ENCODE data around the gene RNU2-63P. TPM values are rescaled to one million over a fixed set of nuclear protein-coding genes. Genes with fewer than 3 reads are reported as not detected.

The RNU2-63P gene
- total and polyA plus RNA-seq, 2 donors (not counting 1 experiment from before 2014, with no cell fraction given): 9.3 TPM; not detected in 1

GRCh38 chr2:88010136-88010535, 6.2 kb downstream of the RNU2-63P start:
- ChIA-PET POLR2A (interaction anchor here (0.7 kb wide), 1 partner anchor 51 kb away, joined by 3 read pairs; no protein-coding TSS in a partner anchor), CTCF (interaction anchor here (3.6 kb wide), 1 partner anchor 9 kb away, joined by 24 read pairs; no protein-coding TSS in a partner anchor)
- no peaks in the 10 kb centered on the region for H3K27me3 ChIP-seq (replicated peaks in 1 of 4; ENCODE audit: control extremely low read depth in 1 of 4, control insufficient read depth in 3 of 4, insufficient read depth in 4 of 4, low read length in 3 of 4)
- no peak overlapping the region for H3K4me2 ChIP-seq (replicated peaks; ENCODE audit: low read depth, low read length, poor library complexity, severe bottlenecking)
- no peaks in the 10 kb centered on the region for H3K4me1 ChIP-seq (ENCODE audit: control insufficient read depth in 2 of 2, insufficient read depth in 2 of 2, low read length in 2 of 2)
- Mint-ChIP-seq H3K4me3 (no peak overlapping the region), H3K9me3 (ENCODE audit: insufficient read depth) (no peaks in the 10 kb centered on the region), H3K27ac (no peak overlapping the region), H3K4me1 (peaks cover 2% of the 10 kb centered on the region), H3K27me3 (no peaks in the 10 kb centered on the region)
- no peak overlapping the region for H2AFZ ChIP-seq (ENCODE audit: insufficient read depth, low read depth, low read length, poor library complexity, severe bottlenecking)
- no peak overlapping the region for H3K27ac ChIP-seq (ENCODE audit: low read length in 2 of 2)
- TF ChIP-seq EZH2 (IDR thresholded peaks at IDR 0.05; ENCODE audit: borderline replicate concordance, insufficient read depth, low read depth, low read length, poor library complexity, severe bottlenecking) (no peak), CTCF (IDR thresholded peaks at IDR 0.05) (no peak)
- WGBS (ENCODE audit: insufficient coverage): 93% methylated on average over 1 of the region's 1 CpG
- no peaks in the 10 kb centered on the region for H4K20me1 ChIP-seq (ENCODE audit: control insufficient read depth, insufficient read depth, low read length, poor library complexity, severe bottlenecking)
- no peaks in the 10 kb centered on the region for H3K79me2 ChIP-seq (ENCODE audit: control insufficient read depth, insufficient read depth, low read length)
- DNase-seq (no peak), ATAC-seq (ENCODE audit: low read depth) (no peak)
- no peaks in the 10 kb centered on the region for H3K36me3 ChIP-seq (replicated peaks in 1 of 2; ENCODE audit: control extremely low read depth in 1 of 2, control insufficient read depth in 1 of 2, extremely low read depth in 1 of 2, insufficient read depth in 2 of 2, low read length in 1 of 2)
- no peak overlapping the region for H3K4me3 ChIP-seq (ENCODE audit: control extremely low read depth in 1 of 5, extremely low read depth in 1 of 5, insufficient read depth in 1 of 5, low read depth in 2 of 5, low read length in 4 of 5)
- no peaks in the 10 kb centered on the region for H3K9me3 ChIP-seq (ENCODE audit: control extremely low read depth in 1 of 3, control insufficient read depth in 2 of 3, insufficient read depth in 1 of 3, low read length in 2 of 3)
- no peak overlapping the region for H3K9ac ChIP-seq (ENCODE audit: low read length)
- intact Hi-C loops (cut with micrococcal nuclease): loop anchor here (10.0 kb wide), 1 partner anchor 1445 kb away; the partner anchor contains the start of gene CHMP3

DNA sequence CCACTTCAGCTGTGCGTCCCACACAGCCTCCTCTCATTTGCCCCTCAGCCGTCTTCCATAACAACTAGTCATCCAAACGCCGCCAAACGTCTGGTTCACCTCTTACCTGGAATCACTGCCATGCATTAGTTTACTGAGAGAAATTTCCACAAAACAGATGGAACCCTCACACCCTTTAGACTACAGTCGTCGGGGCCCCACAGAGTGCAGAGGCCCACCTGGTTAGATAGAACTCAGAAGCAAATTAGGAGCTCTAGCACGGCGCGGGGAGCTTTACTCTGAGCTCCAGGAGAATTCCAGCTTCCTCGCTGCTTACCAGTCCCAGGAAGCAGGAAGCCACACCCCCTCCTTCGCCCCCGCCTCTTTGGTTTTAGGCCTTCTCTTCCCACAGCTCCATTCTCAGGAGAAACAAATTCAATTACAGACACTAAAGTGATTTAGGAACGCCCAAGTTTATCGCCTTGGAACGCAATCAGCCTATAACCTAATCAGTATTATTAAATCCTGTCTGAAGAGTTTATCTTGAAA, 9.4 kb downstream of the RNU2-63P start:
- no peak overlapping the region for H3K27ac Mint-ChIP-seq
- ChIA-PET CTCF (no interaction called here), POLR2A (no interaction called here)
- Histone ChIP-seq H3K4me1 (ENCODE audit: control insufficient read depth in 2 of 2, insufficient read depth in 2 of 2, low read length in 2 of 2) (peaks cover 0 to 3% of the 10 kb centered on the region in 2 donors), H4K20me1 (ENCODE audit: control insufficient read depth, insufficient read depth, low read length, poor library complexity, severe bottlenecking) (no peaks in the 10 kb centered on the region), H3K4me3 (ENCODE audit: control extremely low read depth in 1 of 5, extremely low read depth in 1 of 5, insufficient read depth in 1 of 5, low read depth in 2 of 5, low read length in 4 of 5) (no peak overlapping the region), H3K36me3 (replicated peaks in 1 of 2; ENCODE audit: control extremely low read depth in 1 of 2, control insufficient read depth in 1 of 2, extremely low read depth in 1 of 2, insufficient read depth in 2 of 2, low read length in 1 of 2) (no peaks in the 10 kb centered on the region), H3K9me3 (ENCODE audit: control extremely low read depth in 1 of 3, control insufficient read depth in 2 of 3, insufficient read depth in 1 of 3, low read length in 2 of 3) (no peaks in the 10 kb centered on the region), H3K4me2 (replicated peaks; ENCODE audit: low read depth, low read length, poor library complexity, severe bottlenecking) (no peak overlapping the region), H3K9ac (ENCODE audit: low read length) (no peak overlapping the region), H3K27ac (ENCODE audit: low read length in 2 of 2) (no peak overlapping the region), H2AFZ (ENCODE audit: insufficient read depth, low read depth, low read length, poor library complexity, severe bottlenecking) (no peak overlapping the region), H3K79me2 (ENCODE audit: control insufficient read depth, insufficient read depth, low read length) (no peaks in the 10 kb centered on the region), H3K27me3 (replicated peaks in 1 of 4; ENCODE audit: control extremely low read depth in 1 of 4, control insufficient read depth in 3 of 4, insufficient read depth in 4 of 4, low read length in 3 of 4) (peaks cover 0 to 3% (median 0%) of the 10 kb centered on the region in 4 experiments)
- intact Hi-C loops (cut with micrococcal nuclease): no loop called here
- H3K9me3 Mint-ChIP-seq (ENCODE audit: insufficient read depth): no peaks in the 10 kb centered on the region
- no peak for DNase-seq
- H3K27me3 Mint-ChIP-seq: no peaks in the 10 kb centered on the region
- H3K4me1 Mint-ChIP-seq: peaks cover 2% of the 10 kb centered on the region
- ATAC-seq (ENCODE audit: low read depth): no peak
- H3K4me3 Mint-ChIP-seq: no peak overlapping the region
- TF ChIP-seq CTCF (IDR thresholded peaks at IDR 0.05) (no peak), EZH2 (IDR thresholded peaks at IDR 0.05; ENCODE audit: borderline replicate concordance, insufficient read depth, low read depth, low read length, poor library complexity, severe bottlenecking) (no peak)
- 90% methylated on average over 12 of the region's 16 CpGs for WGBS (ENCODE audit: insufficient coverage)
